Nephron (organoid): ENCODE results near the gene CKB.

Experiments used
- H3K27ac Mint-ChIP-seq, 3 experiments: 2 replicates each; pipeline ENCODE4 v1.8.0; 2020; ENCODE audit warnings: mixed read lengths in 3 of 3, mild to moderate bottlenecking in 2 of 3, moderate library complexity in 1 of 3
- H3K27me3 Mint-ChIP-seq: 2 replicates; pipeline ENCODE4 v1.8.0; 2021; ENCODE audit warnings: low read depth, mild to moderate bottlenecking, moderate library complexity, mixed read lengths
- H3K36me3 Mint-ChIP-seq: 2 replicates; pipeline ENCODE4 v1.8.0; 2020; ENCODE audit warnings: low read depth, mixed read lengths
- H3K4me1 Mint-ChIP-seq: 2 replicates; pipeline ENCODE4 v1.8.0; 2020; ENCODE audit warnings: mixed read lengths
- H3K4me3 Mint-ChIP-seq, 3 experiments: 2 replicates each; pipeline ENCODE4 v1.8.0; 2020; ENCODE audit warnings: mild to moderate bottlenecking in 3 of 3, mixed read lengths in 3 of 3, moderate library complexity in 2 of 3
- H3K9me3 Mint-ChIP-seq: 2 replicates; pipeline ENCODE4 v1.8.0; 2020; ENCODE audit warnings: mixed read lengths
- TF ChIP-seq, protein P1 (sequence below), 3 experiments: fragments of 200-600 bp; sonication (generic); IDR thresholded peaks; one replicate each; pipeline ENCODE4 v1.5.0; 2021; ENCODE audit warnings: antibody characterized with exemption in 3 of 3; ENCODE audit not compliant: unreplicated experiment in 3 of 3

CKB gene

DNA sequence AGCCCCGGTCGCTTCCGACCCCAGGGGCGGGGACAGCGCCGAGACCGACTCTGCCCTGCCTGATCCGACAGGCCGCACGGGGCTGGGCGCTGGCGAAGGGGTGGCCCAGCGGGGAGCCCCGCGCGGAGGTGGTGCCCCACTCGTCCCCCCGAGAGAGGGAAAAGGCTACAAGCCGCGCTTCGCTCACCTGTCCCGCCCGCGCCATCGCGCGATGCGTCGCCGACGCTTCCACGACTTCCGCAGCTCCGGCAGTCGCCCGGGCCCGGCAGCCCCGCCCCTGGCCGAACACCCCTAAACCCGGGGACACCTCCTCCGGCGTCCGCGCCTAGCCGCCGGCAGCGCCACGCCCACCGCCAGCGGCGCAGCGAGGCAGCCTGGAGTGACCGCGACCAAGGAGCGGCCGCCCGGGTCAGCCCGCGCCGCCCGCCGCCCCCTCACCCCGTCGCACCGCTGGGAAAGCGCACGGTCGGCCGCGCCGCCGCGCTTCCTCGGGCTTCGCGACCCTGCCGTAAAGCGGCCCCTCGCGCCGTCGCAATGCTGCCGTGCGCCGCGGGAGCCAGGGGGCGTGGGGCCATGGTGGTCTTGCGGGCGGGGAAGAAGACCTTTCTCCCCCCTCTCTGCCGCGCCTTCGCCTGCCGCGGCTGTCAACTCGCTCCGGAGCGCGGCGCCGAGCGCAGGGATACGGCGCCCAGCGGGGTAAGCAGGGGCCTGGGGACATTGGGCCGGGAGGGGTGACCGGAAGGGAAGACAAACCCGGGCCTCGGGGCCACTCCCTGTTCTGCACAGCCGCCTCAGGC lies 40.0 kb upstream of the CKB start, which contains the start of the genes BAG5 and COA8:
TSS of gene BAG5 (minus strand) at position 229 of the 797 bp plus-strand sequence. CDS start 1,493 bp downstream, outside the sequence.
TSS of gene COA8 (plus strand) at position 532 of the 797 bp plus-strand sequence. CDS start at position 574, 42 bp downstream.
- Mint-ChIP-seq H3K4me3 (peak within 1 kb of the TSS; percentile 94 to 99 (median 99)), H3K36me3 (peaks cover 32% of the 10 kb centered on the region), H3K4me1 (peaks cover 51% of the 10 kb centered on the region), H3K27me3 (no peaks in the 10 kb centered on the region), H3K9me3 (no peaks in the 10 kb centered on the region), H3K27ac (peak within 1 kb of the TSS; percentile 96 to 99 (median 98))
- TF ChIP-seq, protein P1, sequence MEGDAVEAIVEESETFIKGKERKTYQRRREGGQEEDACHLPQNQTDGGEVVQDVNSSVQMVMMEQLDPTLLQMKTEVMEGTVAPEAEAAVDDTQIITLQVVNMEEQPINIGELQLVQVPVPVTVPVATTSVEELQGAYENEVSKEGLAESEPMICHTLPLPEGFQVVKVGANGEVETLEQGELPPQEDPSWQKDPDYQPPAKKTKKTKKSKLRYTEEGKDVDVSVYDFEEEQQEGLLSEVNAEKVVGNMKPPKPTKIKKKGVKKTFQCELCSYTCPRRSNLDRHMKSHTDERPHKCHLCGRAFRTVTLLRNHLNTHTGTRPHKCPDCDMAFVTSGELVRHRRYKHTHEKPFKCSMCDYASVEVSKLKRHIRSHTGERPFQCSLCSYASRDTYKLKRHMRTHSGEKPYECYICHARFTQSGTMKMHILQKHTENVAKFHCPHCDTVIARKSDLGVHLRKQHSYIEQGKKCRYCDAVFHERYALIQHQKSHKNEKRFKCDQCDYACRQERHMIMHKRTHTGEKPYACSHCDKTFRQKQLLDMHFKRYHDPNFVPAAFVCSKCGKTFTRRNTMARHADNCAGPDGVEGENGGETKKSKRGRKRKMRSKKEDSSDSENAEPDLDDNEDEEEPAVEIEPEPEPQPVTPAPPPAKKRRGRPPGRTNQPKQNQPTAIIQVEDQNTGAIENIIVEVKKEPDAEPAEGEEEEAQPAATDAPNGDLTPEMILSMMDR (IDR thresholded peaks at IDR 0.05; ENCODE audit: unreplicated experiment in 3 of 3) = no peak

DNA sequence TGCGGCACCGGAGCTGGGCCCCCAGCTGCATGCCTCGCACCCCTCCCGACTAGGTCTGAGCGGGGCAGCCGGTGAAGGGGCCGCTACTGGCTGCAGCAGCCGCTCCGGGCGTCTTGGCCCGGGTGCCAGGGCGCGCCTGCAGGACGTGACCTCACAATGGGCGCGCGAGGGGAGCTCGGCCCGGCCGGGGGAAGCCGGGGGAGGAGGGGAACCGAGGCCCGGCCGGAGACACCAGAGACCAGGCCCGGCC lies 39.5 kb upstream of the CKB start:
- Mint-ChIP-seq H3K27me3 (no peaks in the 10 kb centered on the region), H3K27ac (peak overlapping the region; percentile 94 to 96 (median 96)), H3K4me1 (peaks cover 55% of the 10 kb centered on the region), H3K4me3 (peak overlapping the region; percentile 91 to 96 (median 96)), H3K36me3 (peaks cover 31% of the 10 kb centered on the region), H3K9me3 (no peaks in the 10 kb centered on the region)
- TF ChIP-seq, protein P1 (IDR thresholded peaks at IDR 0.05; ENCODE audit: unreplicated experiment in 3 of 3) = no peak

DNA sequence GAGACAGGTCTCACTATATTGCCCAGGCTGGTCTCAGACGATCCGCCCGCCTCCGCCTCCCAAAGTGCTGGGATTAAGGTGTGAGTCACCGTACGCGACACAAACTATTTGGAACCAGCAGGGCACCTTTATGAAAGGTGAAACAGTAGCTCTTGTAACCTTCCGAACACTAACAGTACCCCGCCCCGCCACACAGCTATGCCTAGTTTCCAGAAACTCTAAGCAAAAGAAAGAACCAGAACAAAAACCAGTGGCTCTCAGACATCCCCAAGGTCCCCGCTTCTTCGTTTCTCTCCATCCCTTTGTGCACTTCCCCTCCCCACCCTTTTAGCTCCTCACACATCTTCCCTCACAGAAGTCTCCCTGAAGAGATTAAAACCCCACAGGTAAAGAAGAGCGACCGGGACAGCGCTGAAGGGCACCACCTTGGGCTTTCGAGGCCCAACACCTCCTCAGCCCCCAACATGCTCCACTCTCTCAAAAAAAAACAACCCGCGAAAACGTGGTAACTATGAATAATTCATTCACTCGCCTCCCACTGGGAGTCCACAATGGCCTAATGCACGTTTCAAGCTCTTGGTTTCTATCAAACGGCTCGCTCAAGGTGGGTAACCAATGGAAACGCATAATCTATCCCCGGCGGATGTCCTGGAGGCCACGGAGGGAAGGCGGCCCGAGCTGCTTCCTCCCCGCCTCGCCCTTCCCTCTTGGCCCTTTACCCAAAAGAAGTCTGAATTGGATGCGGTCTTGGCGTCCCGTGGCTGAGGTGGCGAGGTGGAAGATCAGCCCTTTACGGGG lies 39.0 kb upstream of the CKB start:
- TF ChIP-seq, protein P1 (IDR thresholded peaks at IDR 0.05; ENCODE audit: unreplicated experiment in 3 of 3) = no peak
- Mint-ChIP-seq H3K9me3 (no peaks in the 10 kb centered on the region), H3K36me3 (peaks cover 31% of the 10 kb centered on the region), H3K27me3 (no peaks in the 10 kb centered on the region), H3K4me1 (peaks cover 58% of the 10 kb centered on the region), H3K27ac (peak overlapping the region; percentile 94 to 96 (median 96)), H3K4me3 (peak overlapping the region; percentile 91 to 96 (median 96))

DNA sequence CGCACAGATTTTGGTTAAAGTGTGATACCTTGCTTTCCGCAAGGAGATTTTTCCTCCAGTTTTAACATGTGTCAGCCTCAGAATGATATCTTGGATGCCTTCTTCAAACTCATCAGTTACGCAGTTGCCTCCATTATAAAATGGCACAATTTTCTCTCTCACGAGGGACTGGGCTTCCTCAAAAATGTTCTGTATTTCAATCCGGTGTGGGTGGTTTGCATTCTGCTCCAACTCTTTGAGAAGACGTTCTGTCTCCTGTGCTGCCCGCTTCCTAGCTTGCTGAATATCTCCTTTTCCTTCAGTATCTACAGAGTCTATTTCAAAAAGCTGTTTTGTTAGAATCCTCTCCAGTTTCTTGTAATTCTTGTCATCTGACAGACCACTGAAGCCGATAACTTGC lies 38.1 kb upstream of the CKB start:
- Mint-ChIP-seq H3K27ac (peak overlapping the region; percentile 94 to 96 (median 96)), H3K9me3 (no peaks in the 10 kb centered on the region), H3K4me3 (peak overlapping the region; percentile 91 to 96 (median 96)), H3K27me3 (no peaks in the 10 kb centered on the region), H3K36me3 (peaks cover 31% of the 10 kb centered on the region), H3K4me1 (peaks cover 59% of the 10 kb centered on the region)
- TF ChIP-seq, protein P1 (IDR thresholded peaks at IDR 0.05; ENCODE audit: unreplicated experiment in 3 of 3) = no peak

DNA sequence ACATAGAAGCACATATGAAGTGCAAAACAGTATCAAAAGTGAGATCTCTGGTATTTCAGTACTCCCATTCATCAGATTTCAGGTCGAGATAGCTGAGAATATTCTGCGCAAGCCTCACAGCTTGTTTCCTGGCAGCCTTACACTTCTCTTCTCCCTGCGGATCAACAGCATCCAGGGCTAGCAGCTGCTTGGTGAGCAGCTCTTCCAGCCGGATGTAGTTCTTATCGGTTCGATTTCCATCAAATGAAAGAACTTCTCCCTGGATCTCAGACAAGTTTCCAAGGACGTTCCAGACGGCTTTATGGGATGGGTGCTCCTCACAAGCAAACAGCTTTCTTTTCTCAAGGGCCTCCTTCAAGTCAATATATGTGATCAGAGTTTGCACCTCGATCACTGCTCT lies 37.1 kb upstream of the CKB start:
- H3K9me3 Mint-ChIP-seq = no peaks in the 10 kb centered on the region
- TF ChIP-seq, protein P1 (IDR thresholded peaks at IDR 0.05; ENCODE audit: unreplicated experiment in 3 of 3) = no peak
- peaks cover 68% of the 10 kb centered on the region for H3K4me1 Mint-ChIP-seq
- no peaks in the 10 kb centered on the region for H3K27me3 Mint-ChIP-seq
- peak overlapping the region; percentile 26 to 63 (median 62) for H3K4me3 Mint-ChIP-seq
- peaks cover 31% of the 10 kb centered on the region for H3K36me3 Mint-ChIP-seq
- H3K27ac Mint-ChIP-seq = peak overlapping the region in 2 of 3 experiments; percentile 35 to 56
